ENCODE data around the gene SORCS2.
"Not testable (repeated sequence)": the region's sequence is repeated elsewhere in the genome, so short reads cannot be mapped to it uniquely, and the experiment has no call there.

Gene SORCS2

GRCh38 chr4:7552466-7552865 lies 360.1 kb downstream of the SORCS2 start:
- no peak for DNase-seq (ENCODE audit: low read depth in 2 of 2)

GRCh38 chr4:7553280-7553679 lies 360.9 kb downstream of the SORCS2 start:
- no peak for DNase-seq (ENCODE audit: low read depth in 2 of 2)

- no peak for DNase-seq (ENCODE audit: low read depth in 2 of 2)
Measured at GRCh38 chr4:7554905-7555304, 362.6 kb downstream of the SORCS2 start.

- no peak for DNase-seq (ENCODE audit: low read depth in 2 of 2)
Measured at GRCh38 chr4:7556558-7556957, 364.2 kb downstream of the SORCS2 start.

- no peak for DNase-seq (ENCODE audit: low read depth in 2 of 2)
Measured at GRCh38 chr4:7557456-7557855, 365.1 kb downstream of the SORCS2 start.

GRCh38 chr4:7558436-7558835 lies 366.1 kb downstream of the SORCS2 start:
- no peak for DNase-seq (ENCODE audit: low read depth in 2 of 2)

- no peak for DNase-seq (ENCODE audit: low read depth in 2 of 2)
Measured at GRCh38 chr4:7559316-7559715, 367.0 kb downstream of the SORCS2 start.

GRCh38 chr4:7559741-7560395 lies 367.5 kb downstream of the SORCS2 start:
- no peak for DNase-seq (ENCODE audit: low read depth in 2 of 2)

GRCh38 chr4:7561557-7561956 lies 369.2 kb downstream of the SORCS2 start:
- DNase-seq (ENCODE audit: low read depth in 2 of 2): no peak

- no peak for DNase-seq (ENCODE audit: low read depth in 2 of 2)
Measured at GRCh38 chr4:7564242-7564641, 371.9 kb downstream of the SORCS2 start.

GRCh38 chr4:7565483-7565882 lies 373.1 kb downstream of the SORCS2 start:
- no peak for DNase-seq (ENCODE audit: low read depth in 2 of 2)

GRCh38 chr4:7569810-7570783 lies 377.8 kb downstream of the SORCS2 start:
- DNase-seq (ENCODE audit: low read depth in 2 of 2): no peak

- no peak for DNase-seq (ENCODE audit: low read depth in 2 of 2)
Measured at GRCh38 chr4:7571001-7571400, 378.7 kb downstream of the SORCS2 start.

- no peak for DNase-seq (ENCODE audit: low read depth in 2 of 2)
Measured at GRCh38 chr4:7571701-7572100, 379.4 kb downstream of the SORCS2 start.

GRCh38 chr4:7572894-7573293 lies 380.6 kb downstream of the SORCS2 start:
- no peak for DNase-seq (ENCODE audit: low read depth in 2 of 2)

- no peak for DNase-seq (ENCODE audit: low read depth in 2 of 2)
Measured at GRCh38 chr4:7573576-7574091, 381.3 kb downstream of the SORCS2 start.

- no peak for DNase-seq (ENCODE audit: low read depth in 2 of 2)
Measured at GRCh38 chr4:7574287-7575014, 382.1 kb downstream of the SORCS2 start.

- no peak for DNase-seq (ENCODE audit: low read depth in 2 of 2)
Measured at GRCh38 chr4:7575426-7575825, 383.1 kb downstream of the SORCS2 start.

- DNase-seq (ENCODE audit: low read depth in 2 of 2): not testable (repeated sequence)
Measured at GRCh38 chr4:7577361-7578039, 385.2 kb downstream of the SORCS2 start.

GRCh38 chr4:7581477-7581876 lies 389.1 kb downstream of the SORCS2 start:
- DNase-seq (ENCODE audit: low read depth in 2 of 2): no peak

GRCh38 chr4:7582313-7583097 lies 390.2 kb downstream of the SORCS2 start:
- DNase-seq (ENCODE audit: low read depth in 2 of 2): no peak
